ENCODE measurements around the gene PSMD3.

- TF ChIP-seq, protein P1, sequence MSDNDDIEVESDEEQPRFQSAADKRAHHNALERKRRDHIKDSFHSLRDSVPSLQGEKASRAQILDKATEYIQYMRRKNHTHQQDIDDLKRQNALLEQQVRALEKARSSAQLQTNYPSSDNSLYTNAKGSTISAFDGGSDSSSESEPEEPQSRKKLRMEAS (IDR thresholded peaks at IDR 0.05), result no peak
- TF ChIP-seq RAD21 (IDR thresholded peaks at IDR 0.05; ENCODE audit: low read depth) (no peak), REST (IDR thresholded peaks at IDR 0.05; ENCODE audit: low read depth) (no peak), EP300 (IDR thresholded peaks at IDR 0.05; ENCODE audit: borderline replicate concordance) (no peak), TCF12 (IDR thresholded peaks at IDR 0.05; ENCODE audit: low read depth) (no peak), TAF1 (IDR thresholded peaks at IDR 0.05; ENCODE audit: low read depth) (no peak), CREB1 (IDR thresholded peaks at IDR 0.05; ENCODE audit: low read depth) (no peak), TEAD4 (IDR thresholded peaks at IDR 0.05) (0 out of 2 replicates have a peak, but pooled peaks have one; percentile 5), YY1 (IDR thresholded peaks at IDR 0.05; ENCODE audit: low read depth) (no peak)
- TF ChIP-seq, protein P2, sequence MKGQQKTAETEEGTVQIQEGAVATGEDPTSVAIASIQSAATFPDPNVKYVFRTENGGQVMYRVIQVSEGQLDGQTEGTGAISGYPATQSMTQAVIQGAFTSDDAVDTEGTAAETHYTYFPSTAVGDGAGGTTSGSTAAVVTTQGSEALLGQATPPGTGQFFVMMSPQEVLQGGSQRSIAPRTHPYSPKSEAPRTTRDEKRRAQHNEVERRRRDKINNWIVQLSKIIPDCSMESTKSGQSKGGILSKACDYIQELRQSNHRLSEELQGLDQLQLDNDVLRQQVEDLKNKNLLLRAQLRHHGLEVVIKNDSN (IDR thresholded peaks at IDR 0.05), result 0 out of 2 replicates have a peak, but pooled peaks have one; percentile 48
Measured at GRCh38 chr17:40024901-40025300, 44.3 kb downstream of the PSMD3 start.

All from Ishikawa (cell line).